ENCODE results near the gene ABCD4. TPM values are rescaled to one million over a fixed set of nuclear protein-coding genes. Genes with fewer than 3 reads are reported as not detected.

The ABCD4 gene
- total and polyA plus RNA-seq, 2 experiments from 2014 or later = 98.7 to 121 TPM

- Histone ChIP-seq H3K27ac (no peak overlapping the region), H3K4me3 (no peak overlapping the region), H3K4me1 (ENCODE audit: low read depth) (no peaks in the 10 kb centered on the region), H3K9me3 (ENCODE audit: low read depth) (no peaks in the 10 kb centered on the region), H3K27me3 (no peaks in the 10 kb centered on the region), H3K36me3 (peaks cover 56% of the 10 kb centered on the region)
- DNase-seq (ENCODE audit: low read depth in 1 of 2, low spot score in 1 of 2) = no peak
- TF ChIP-seq CTCF (IDR thresholded peaks at IDR 0.05; ENCODE audit: low read depth, low read length) = no peak
Observed at GRCh38 chr14:74289801-74290200, 12.9 kb downstream of the ABCD4 start.

GRCh38 chr14:74286736-74287135, 16.0 kb downstream of the ABCD4 start:
- Histone ChIP-seq H3K27ac (no peak overlapping the region), H3K4me1 (ENCODE audit: low read depth) (no peaks in the 10 kb centered on the region), H3K27me3 (no peaks in the 10 kb centered on the region), H3K36me3 (peaks cover 57% of the 10 kb centered on the region), H3K4me3 (no peak overlapping the region), H3K9me3 (ENCODE audit: low read depth) (no peaks in the 10 kb centered on the region)
- no peak for DNase-seq (ENCODE audit: low read depth in 1 of 2, low spot score in 1 of 2)
- no peak for TF ChIP-seq CTCF (IDR thresholded peaks at IDR 0.05; ENCODE audit: low read depth, low read length)

GRCh38 chr14:74281069-74281468, 21.7 kb downstream of the ABCD4 start:
- H3K4me3 ChIP-seq = no peak overlapping the region
- no peaks in the 10 kb centered on the region for H3K27me3 ChIP-seq
- no peak for TF ChIP-seq CTCF (IDR thresholded peaks at IDR 0.05; ENCODE audit: low read depth, low read length)
- H3K4me1 ChIP-seq (ENCODE audit: low read depth) = no peaks in the 10 kb centered on the region
- no peaks in the 10 kb centered on the region for H3K9me3 ChIP-seq (ENCODE audit: low read depth)
- peaks cover 17% of the 10 kb centered on the region for H3K36me3 ChIP-seq
- DNase-seq (ENCODE audit: low read depth in 1 of 2, low spot score in 1 of 2) = no peak
- H3K27ac ChIP-seq = no peak overlapping the region

- H3K27ac ChIP-seq = no peak overlapping the region
- H3K4me1 ChIP-seq (ENCODE audit: low read depth) = no peaks in the 10 kb centered on the region
- TF ChIP-seq CTCF (IDR thresholded peaks at IDR 0.05; ENCODE audit: low read depth, low read length) = no peak
- no peaks in the 10 kb centered on the region for H3K36me3 ChIP-seq
- no peak for DNase-seq (ENCODE audit: low read depth in 1 of 2, low spot score in 1 of 2)
- H3K27me3 ChIP-seq = no peaks in the 10 kb centered on the region
- H3K4me3 ChIP-seq = no peak overlapping the region
- H3K9me3 ChIP-seq (ENCODE audit: low read depth) = no peaks in the 10 kb centered on the region
Observed at GRCh38 chr14:74278080-74278479, 24.7 kb downstream of the ABCD4 start.

- DNase-seq (ENCODE audit: low read depth in 1 of 2, low spot score in 1 of 2) = peak; percentile 30 to 81
Observed at GRCh38 chr14:74275241-74275841, 27.4 kb downstream of the ABCD4 start.

More at GRCh38 chr14:74275241-74275841, 27.4 kb downstream of the ABCD4 start:
- H3K36me3 ChIP-seq = no peaks in the 10 kb centered on the region
- H3K4me1 ChIP-seq (ENCODE audit: low read depth) = no peaks in the 10 kb centered on the region
- H3K27ac ChIP-seq = no peak overlapping the region
- TF ChIP-seq CTCF (IDR thresholded peaks at IDR 0.05; ENCODE audit: low read depth, low read length) = no peak
- H3K4me3 ChIP-seq = no peak overlapping the region
- no peaks in the 10 kb centered on the region for H3K27me3 ChIP-seq
- no peaks in the 10 kb centered on the region for H3K9me3 ChIP-seq (ENCODE audit: low read depth)
